Pancreas (tissue), 10 donors: ENCODE data around the gene BCAR3. TPM values are rescaled to one million over a fixed set of nuclear protein-coding genes. Genes with fewer than 3 reads are reported as not detected.
"Not testable (repeated sequence)": the region's sequence is repeated elsewhere in the genome, so short reads cannot be mapped to it uniquely, and the experiment has no call there.

Source experiments
- ATAC-seq, 4 donors: fragments of 200-7000 bp; cut with Tn5 transposase; one replicate each; pipeline versions ENCODE4 v1.8.0 to v1.9.1; 2020; ENCODE audit warnings: mild to moderate bottlenecking in 4 of 4, moderate library complexity in 4 of 4
- DNase-seq, 6 donors: peaks; one replicate each; pipeline ENCODE4 v3.0.0-alpha.2; 2020
- FAIRE-seq: peaks from 2 replicates; lab custom pipeline; 2012; peaks lifted over from hg19 to GRCh38; lab: Jason Lieb, UNC
- H3K27ac ChIP-seq, 4 donors: fragments of 200-600 bp; sonication (generic); 1 replicate in 3 of 4; 2 replicates in 1 of 4; pipeline versions ENCODE4 v1.5.0 to v1.8.0; 2020
- H3K27me3 ChIP-seq, 4 donors: fragments of 200-600 bp; one replicate each; pipeline ENCODE4 v1.8.0; 2021
- H3K36me3 ChIP-seq, 3 donors: fragments of 200-600 bp; sonication (generic) in 1 of 3; one replicate each; pipeline versions ENCODE4 v1.5.0 to v1.8.0; 2020 to 2021
- H3K4me1 ChIP-seq, 3 donors: fragments of 200-600 bp; one replicate each; pipeline ENCODE4 v1.8.0; 2021
- H3K4me3 ChIP-seq, 4 donors: fragments of 200-600 bp; sonication (generic) in 2 of 4; one replicate each; pipeline versions ENCODE4 v1.5.0 to v1.8.0; 2020 to 2021
- H3K9me3 ChIP-seq, 4 donors: fragments of 200-600 bp; one replicate each; pipeline ENCODE4 v1.8.0; 2021
- WGBS, 2 donors: extraction: QIAGEN DNeasy Blood & Tissue Kit; methylation state at CpG; one replicate each; pipeline ENCODE4 v1.1.7; 2013; 5-methylcytosine and 5-hydroxymethylcytosine counted together
- intact Hi-C, 3 donors: fragments of 100-400 bp; cut with DNase I; formaldehyde crosslinking; loops; one replicate each; pipeline versions ENCODE4 v1.11.1 to v1.14.2; 2022
- polyA plus RNA-seq, 2 donors: library from polyadenylated mRNA; stranded (reverse); fragments of 200-250 nt; gene quantifications; one replicate each; pipeline ENCODE4 v1.2.3, GENCODE V29; 2013
- total RNA-seq, 6 donors: library from RNA; stranded (reverse); fragmentation: NEBNext Ultra II Directional in 4 of 6; extraction: Animal tissue kit (Norgen Biotek cat#: 25700) in 4 of 6; gene quantifications; one replicate each; pipeline versions ENCODE4 v1.2.1 to v1.2.4, GENCODE V29; 2021 to 2023
- TF ChIP-seq, protein P1 (sequence below), 4 donors: fragments of 200-600 bp; sonication (generic) in 3 of 4; IDR thresholded peaks; one replicate each; pipeline versions ENCODE4 v1.5.0 to v1.8.0; 2021; ENCODE audit warnings: antibody characterized with exemption in 4 of 4
- donor health status: healthy with polysubstance abuse.
- donor health status: DM: no; HTN: no; CAD: no; lungs with moderate emphysema.
- donor health status: DM: no; HTN: no; CAD: no.
- donor health status: control.
- donor health status: control.
- donor health status: Bipolar disorder and iron deficiency.
- donor health status: DM: yes; HTN: yes; CAD: no.
- donor health status: DM: no; HTN: no; CAD: no.
- donor health status: DM: no; HTN: no; CAD: no.
- donor health status: DM: yes; HTN: yes; CAD: no.

BCAR3 gene
- total and polyA plus RNA-seq, 8 donors, result 2.4 to 8.2 (median 4.9) TPM

DNA sequence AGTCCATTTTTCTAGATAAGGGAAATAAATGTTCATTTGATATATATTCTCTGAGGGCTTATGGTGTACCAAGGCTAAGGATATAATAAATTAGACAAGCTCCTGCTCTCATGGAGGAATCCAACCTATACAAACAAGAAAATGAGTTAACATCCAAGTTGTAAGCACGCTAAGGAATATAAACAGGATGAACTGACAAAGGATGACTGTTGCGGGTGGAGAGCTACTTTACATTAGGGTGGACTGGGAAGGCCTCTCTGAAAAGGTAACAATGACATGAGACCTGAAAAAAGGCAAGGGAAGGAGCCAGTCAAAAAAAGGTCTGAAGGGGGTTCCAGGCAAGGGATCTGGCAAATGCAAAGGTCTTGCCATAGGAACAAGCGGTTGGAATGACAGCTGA, 3.1 kb downstream of the BCAR3 start:
- ATAC-seq (no peak), DNase-seq (no peak), FAIRE-seq (no peak)
- Histone ChIP-seq H3K9me3 (no peaks in the 10 kb centered on the region), H3K27ac (no peak overlapping the region), H3K27me3 (no peaks in the 10 kb centered on the region), H3K36me3 (no peaks in the 10 kb centered on the region), H3K4me3 (no peak overlapping the region), H3K4me1 (peaks cover 0 to 3% (median 0%) of the 10 kb centered on the region in 3 donors)
- 92% methylated on average over 3 of the region's 3 CpGs for WGBS, 2 donors
- intact Hi-C loops, result no loop called here
- TF ChIP-seq, protein P1, sequence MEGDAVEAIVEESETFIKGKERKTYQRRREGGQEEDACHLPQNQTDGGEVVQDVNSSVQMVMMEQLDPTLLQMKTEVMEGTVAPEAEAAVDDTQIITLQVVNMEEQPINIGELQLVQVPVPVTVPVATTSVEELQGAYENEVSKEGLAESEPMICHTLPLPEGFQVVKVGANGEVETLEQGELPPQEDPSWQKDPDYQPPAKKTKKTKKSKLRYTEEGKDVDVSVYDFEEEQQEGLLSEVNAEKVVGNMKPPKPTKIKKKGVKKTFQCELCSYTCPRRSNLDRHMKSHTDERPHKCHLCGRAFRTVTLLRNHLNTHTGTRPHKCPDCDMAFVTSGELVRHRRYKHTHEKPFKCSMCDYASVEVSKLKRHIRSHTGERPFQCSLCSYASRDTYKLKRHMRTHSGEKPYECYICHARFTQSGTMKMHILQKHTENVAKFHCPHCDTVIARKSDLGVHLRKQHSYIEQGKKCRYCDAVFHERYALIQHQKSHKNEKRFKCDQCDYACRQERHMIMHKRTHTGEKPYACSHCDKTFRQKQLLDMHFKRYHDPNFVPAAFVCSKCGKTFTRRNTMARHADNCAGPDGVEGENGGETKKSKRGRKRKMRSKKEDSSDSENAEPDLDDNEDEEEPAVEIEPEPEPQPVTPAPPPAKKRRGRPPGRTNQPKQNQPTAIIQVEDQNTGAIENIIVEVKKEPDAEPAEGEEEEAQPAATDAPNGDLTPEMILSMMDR (IDR thresholded peaks at IDR 0.05), result no peak

DNA sequence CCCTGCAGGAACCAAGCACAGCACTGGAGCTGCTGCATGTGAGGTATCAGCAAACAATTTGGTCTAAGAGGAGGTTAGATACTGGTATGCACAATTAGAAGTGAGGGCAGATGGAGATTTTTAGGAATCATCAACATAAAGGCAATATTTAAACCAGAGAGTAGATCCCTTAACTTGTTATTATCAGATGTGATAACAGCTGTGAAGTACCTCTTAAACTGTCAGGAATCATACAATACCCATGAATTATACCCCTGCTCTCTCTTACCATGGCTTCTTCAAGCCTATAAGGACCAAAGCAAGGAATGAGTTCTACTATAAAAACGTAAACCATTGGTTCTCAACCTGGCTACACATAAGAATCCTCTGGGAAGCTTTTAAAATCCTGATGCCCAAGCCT, 3.9 kb downstream of the BCAR3 start:
- Histone ChIP-seq H3K36me3 (no peaks in the 10 kb centered on the region), H3K9me3 (no peaks in the 10 kb centered on the region), H3K27me3 (no peaks in the 10 kb centered on the region), H3K4me1 (peaks cover 0 to 6% (median 5%) of the 10 kb centered on the region in 3 donors), H3K4me3 (no peak overlapping the region), H3K27ac (no peak overlapping the region)
- TF ChIP-seq, protein P1 (IDR thresholded peaks at IDR 0.05), result no peak
- WGBS, 2 donors, result 62 to 76% methylated on average over 1 of the region's 1 CpG
- intact Hi-C loops, result no loop called here
- ATAC-seq, result no peak
- no peak for DNase-seq
- FAIRE-seq, result no peak

DNA sequence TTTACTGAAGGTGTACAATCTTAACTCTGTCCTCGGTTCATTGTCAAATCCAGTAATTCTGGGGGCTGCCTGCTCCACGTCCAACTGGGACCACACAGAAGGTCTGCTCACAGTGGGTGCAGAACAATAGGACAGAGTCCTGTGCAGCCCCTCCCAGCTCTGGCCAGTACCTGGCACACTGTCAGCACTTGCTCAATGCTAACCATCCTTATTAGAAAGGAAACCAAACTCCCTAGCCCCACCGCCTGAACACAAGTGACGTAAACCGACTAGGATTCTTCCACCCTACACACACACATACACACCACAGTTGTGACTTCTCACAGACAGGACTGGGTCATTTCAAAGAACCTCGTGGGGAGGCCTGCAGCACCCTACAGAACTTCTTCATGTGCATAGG, 5.2 kb downstream of the BCAR3 start:
- intact Hi-C loops, result no loop called here
- peaks cover 8 to 9% (median 9%) of the 10 kb centered on the region in 3 donors for H3K4me1 ChIP-seq

DNA sequence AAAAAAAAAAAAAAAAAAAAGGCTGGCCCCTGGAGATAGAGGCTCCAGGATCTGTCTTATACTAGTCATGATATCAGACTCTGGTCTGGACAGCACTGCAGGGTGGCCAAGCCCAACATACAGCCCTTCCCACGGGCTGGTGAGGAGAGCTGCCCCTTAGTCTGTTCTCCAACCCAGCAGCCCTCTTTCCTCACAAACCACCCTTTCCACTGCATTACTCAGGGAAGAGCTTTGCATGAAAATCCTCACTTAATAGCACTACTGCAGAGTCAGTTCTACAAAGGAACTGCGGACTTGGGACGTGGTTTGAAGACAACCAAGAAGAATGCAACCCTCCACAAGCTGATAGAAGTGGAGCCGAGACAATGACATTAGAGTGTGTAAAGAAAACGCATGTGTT, 5.7 kb downstream of the BCAR3 start:
- no peak for DNase-seq
- no peak overlapping the region for H3K27ac ChIP-seq
- H3K4me3 ChIP-seq, result no peak overlapping the region
- FAIRE-seq, result no peak
- TF ChIP-seq, protein P1 (IDR thresholded peaks at IDR 0.05), result no peak
- no peaks in the 10 kb centered on the region for H3K36me3 ChIP-seq
- no peaks in the 10 kb centered on the region for H3K9me3 ChIP-seq
- H3K4me1 ChIP-seq, result peaks cover 8 to 9% (median 9%) of the 10 kb centered on the region in 3 donors
- 87 to 88% methylated on average over 5 of the region's 5 CpGs for WGBS, 2 donors
- no peaks in the 10 kb centered on the region for H3K27me3 ChIP-seq
- ATAC-seq, result no peak
- intact Hi-C loops, result no loop called here

More for the DNA sequence above, 5.2 kb downstream of the BCAR3 start:
- H3K36me3 ChIP-seq, result no peaks in the 10 kb centered on the region
- ATAC-seq (no peak), DNase-seq (no peak), FAIRE-seq (no peak)
- H3K27ac ChIP-seq, result no peak overlapping the region
- WGBS, 2 donors, result 82% methylated on average over 6 of the region's 6 CpGs
- TF ChIP-seq, protein P1 (IDR thresholded peaks at IDR 0.05), result no peak
- no peak overlapping the region for H3K4me3 ChIP-seq
- no peaks in the 10 kb centered on the region for H3K27me3 ChIP-seq
- H3K9me3 ChIP-seq, result no peaks in the 10 kb centered on the region

DNA sequence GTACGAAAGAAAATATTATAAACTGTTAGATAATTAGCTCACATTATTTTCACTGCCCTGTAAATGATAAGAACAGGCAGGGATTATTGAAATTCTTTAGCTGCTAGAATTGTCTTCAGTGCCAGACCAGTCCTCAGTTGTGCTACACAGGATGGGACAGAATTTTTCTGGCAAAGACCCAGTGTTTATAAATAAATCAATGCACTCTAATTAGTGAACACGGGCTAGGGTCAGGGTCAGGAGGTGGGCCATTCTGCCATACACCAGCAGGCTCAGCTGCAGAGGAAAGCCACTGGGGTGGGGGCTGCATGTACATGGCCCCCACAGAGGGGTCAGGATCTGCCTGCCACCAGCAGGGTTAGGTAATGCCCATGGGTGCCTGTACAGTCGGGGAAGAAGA, 6.4 kb downstream of the BCAR3 start:
- no peaks in the 10 kb centered on the region for H3K27me3 ChIP-seq
- DNase-seq, result no peak
- H3K4me3 ChIP-seq, result no peak overlapping the region
- H3K36me3 ChIP-seq, result no peaks in the 10 kb centered on the region
- H3K9me3 ChIP-seq, result no peaks in the 10 kb centered on the region
- TF ChIP-seq, protein P1 (IDR thresholded peaks at IDR 0.05), result no peak
- no peak for FAIRE-seq
- H3K27ac ChIP-seq, result no peak overlapping the region
- intact Hi-C loops, result no loop called here
- WGBS, 2 donors, result 46 to 47% methylated on average over 3 of the region's 3 CpGs
- peaks cover 8 to 9% (median 9%) of the 10 kb centered on the region in 3 donors for H3K4me1 ChIP-seq
- no peak for ATAC-seq

DNA sequence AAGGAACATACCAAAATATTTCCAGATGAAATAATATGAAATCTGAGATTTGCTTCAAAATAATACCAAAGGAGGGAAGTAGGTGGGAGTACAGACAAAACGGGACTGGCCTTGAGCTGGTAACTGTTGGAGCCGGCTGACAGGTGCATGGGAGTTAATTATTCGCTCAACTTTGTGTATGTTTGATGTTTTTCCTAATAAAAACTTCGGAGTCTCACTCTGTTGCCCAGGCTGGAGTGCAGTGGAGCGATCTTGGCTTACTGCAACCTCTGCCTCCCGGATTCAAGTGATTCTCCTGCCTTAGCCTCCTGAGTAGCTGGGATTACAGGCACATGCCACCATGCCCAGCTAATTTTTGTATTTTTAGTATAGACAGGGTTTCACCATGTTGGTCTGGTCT, 7.6 kb downstream of the BCAR3 start:
- H3K27ac ChIP-seq, DNase-seq, H3K9me3 ChIP-seq, ATAC-seq, FAIRE-seq, H3K4me3 ChIP-seq, H3K36me3 ChIP-seq, intact Hi-C loops, H3K27me3 ChIP-seq, H3K4me1 ChIP-seq: not testable (repeated sequence)
- WGBS, 2 donors, result 65% methylated on average over 6 of the region's 6 CpGs
